Measurements from ENCODE around the gene ITM2C. TPM values are rescaled to one million over a fixed set of nuclear protein-coding genes. Genes with fewer than 3 reads are reported as not detected.

Gene ITM2C
- total RNA-seq, 2 donors from 2014 or later = 2,207 to 2,247 TPM

DNA sequence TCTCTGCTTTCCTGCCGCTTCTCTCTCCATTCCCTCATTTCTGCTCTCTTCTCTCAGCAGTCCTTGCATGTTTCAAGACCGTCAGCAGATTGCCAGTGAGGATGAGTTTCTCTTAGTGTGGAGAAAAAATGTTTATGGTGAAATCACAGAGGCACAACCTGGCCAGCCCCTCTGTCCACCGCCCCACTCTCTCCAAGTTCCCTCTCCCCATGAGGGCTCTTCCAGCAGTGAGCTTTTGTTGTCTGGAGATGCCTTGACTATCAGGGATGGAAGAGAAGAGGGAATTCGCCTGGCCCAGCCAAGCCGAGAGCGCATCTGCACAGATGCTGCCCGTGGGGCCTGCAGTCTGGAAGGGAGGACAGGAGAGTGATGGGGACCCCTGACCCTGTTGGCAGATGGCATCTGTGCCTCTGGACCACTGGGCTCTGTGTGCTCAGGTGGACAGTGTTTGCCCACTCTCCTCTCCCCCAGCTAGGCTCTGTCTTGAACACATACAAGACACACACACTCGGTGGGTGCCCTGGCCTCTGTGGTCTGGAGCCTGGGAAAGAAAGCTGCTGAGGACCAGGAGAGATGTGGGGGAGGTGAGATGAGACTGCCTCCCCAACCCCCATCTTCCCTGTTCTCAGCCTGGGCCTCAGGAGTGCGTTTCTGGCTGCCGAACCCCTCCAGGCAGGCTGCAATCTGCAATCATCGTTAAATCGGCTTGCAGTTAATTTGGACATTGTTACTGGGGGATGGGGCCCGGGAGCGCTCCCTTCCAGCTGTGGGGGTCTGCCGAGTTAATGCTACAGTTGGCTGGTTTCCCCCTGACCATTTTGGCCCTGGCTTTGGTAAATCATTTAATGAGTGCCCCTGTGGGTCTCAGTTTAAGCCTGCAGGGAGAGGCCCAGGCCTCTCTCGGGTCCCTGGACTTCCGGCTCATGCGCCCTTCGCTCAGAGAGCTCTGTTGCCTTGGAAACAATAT lies 4.5 kb downstream of the ITM2C start:
- DNase-seq = no peak
- intact Hi-C loops (cut with DNase I, micrococcal nuclease) = no loop called here
- ATAC-seq = no peak

DNA sequence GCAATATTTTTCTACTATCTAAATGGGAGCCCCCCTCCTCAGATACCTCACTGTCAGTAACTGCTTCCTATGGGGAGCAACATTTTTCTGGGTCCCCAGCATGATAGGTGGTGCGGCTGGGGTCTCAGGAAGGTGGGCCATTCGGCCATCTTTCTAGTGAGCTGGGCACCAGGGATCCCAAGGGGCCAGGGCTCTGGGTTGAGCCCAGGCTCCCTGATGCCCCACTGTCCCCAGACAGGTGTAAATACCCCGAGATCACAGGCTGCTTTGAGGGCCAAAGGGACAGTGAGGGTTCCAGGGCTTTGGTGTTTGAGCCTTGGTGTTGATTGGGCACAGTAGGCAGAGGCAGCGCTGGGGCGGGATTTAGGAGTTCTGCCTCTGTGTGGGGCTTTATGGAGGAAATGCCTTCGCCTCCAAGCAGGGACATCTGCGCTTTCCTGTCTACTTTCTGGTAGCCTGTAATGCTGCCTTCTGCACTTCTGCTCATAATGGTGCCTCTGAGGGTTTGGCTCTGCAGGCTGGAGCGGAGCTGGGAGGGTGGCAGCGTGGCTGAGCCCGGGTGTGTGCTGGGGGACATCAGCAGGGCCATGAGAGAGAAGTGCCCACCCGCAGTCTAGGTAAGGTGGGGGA lies 5.3 kb downstream of the ITM2C start:
- intact Hi-C loops (cut with DNase I, micrococcal nuclease) = no loop called here
- DNase-seq (peak in 1 of 2 donors; percentile 57), ATAC-seq (peak; percentile 20)

DNA sequence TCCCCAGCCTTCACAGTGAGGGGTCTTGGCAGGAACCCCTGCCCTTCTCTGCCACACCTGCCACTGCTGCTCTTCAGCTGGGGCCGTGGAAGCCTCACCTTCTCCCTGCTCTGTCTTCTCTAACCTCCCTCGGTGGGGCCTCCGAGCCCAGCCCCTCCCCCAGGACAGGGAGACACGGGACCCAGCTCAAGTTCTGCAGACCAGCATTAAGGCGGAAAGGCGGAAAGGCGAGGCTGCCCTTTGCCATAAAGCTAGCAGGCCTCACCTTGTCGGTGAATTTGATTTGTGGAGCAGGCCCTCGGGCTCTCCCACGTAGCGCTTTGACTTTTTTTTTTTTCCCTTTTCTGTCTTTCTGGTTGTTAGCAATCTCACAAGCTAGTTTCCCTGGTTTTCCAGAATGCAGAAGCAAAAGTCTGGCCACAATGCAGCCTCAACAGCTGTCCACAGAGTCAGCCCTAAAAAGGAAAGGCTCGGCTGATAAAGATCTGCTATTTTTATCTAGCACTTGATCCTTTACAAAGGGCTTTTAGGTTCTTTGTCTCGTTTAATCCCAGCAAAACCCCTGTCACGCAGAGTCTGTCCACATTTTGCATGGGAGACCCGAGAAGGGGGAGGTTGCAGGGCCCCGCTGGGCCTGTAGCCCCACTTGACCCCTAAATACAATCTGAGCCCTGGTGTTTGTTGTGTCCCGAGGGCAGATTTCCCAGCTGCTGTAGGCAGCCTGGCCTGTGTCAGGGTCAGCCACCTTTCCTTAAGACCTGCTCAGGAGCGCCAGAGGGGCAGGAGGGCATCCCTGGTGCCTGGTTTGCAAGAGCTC lies 6.0 kb downstream of the ITM2C start:
- DNase-seq (peak in 1 of 2 donors; percentile 75), ATAC-seq (peak; percentile 46)
- intact Hi-C loops (cut with DNase I, micrococcal nuclease) = no loop called here

DNA sequence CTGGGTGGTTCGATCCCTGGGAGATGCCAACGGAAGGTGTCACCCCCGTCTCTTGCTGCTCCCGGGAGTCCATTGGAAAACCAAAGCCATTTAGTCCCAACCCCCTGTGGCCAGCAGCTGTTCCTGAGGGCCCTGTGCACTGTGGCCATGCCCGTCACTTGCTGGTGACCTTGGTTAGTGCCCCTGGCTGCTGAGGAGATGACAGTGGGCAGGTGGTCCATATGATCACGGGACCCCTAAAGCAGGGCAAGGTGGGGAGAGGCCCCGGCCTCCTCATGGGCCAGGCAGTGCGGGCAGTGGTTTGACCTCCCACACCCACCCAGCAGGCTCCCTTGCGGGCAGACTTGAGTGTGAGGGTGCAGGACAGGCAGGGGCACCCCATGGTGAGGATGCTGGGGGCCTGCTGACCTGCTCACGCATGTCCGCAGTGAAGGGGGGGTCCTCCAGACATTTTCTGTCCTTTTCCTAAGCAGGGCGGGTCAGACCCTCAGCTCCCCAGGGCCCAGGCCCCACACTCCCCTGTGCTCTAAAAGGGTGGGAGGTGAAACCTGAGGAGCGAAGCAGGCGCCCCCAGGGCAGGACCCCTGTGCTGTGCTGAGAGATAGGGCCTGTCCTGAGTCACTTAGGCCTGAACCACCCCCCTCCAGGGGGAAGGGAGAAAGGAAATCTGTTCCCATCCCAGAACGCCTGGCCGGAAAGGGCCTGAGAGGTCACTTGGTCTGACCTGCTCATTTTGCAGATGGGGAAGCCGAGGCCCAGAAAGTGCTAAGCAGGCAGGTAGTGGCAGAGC lies 6.8 kb downstream of the ITM2C start:
- ATAC-seq (no peak), DNase-seq (no peak)
- intact Hi-C loops (cut with DNase I, micrococcal nuclease) = no loop called here

DNA sequence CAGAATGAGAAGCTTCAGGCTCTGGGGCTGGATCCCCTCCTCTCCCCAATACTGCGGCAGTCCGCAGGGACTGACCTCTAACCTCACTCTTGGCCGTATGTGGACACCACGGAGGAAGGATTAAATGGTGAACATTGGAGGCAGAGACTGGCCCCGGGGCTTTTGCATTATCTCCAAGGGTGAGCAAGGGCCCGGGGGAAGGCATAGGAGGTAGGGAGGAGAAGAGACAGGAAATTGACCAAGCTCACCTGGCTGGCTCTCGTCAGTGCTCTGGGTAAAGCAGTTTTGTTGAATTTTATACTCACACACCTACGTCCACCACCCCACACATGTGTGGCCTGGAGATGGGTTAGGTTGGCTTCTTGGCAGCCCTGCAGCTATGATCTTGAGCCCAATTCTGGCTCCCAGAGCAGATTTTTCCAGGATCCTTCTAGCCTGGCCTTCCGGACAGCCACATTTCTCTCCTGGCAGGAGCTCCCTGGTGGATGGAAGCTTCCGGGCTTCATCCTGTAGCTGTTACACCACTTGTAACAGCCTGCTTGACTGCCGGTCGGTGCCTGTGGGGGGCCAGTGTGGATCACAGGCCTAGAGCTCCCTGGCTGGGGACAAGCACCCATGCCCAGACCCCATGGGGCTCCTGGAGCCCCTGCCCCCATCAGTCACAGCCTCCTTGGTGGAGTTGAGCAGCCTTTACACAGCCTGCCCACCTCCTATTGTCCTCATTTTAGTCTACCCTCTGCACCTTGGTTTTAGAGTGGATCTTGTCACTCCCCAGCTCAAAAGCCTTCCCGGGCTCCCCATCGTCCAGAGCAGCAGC lies 7.6 kb downstream of the ITM2C start:
- peak in 1 of 2 donors; percentile 32 for DNase-seq
- intact Hi-C loops (cut with DNase I, micrococcal nuclease) = no loop called here
- ATAC-seq = no peak

DNA sequence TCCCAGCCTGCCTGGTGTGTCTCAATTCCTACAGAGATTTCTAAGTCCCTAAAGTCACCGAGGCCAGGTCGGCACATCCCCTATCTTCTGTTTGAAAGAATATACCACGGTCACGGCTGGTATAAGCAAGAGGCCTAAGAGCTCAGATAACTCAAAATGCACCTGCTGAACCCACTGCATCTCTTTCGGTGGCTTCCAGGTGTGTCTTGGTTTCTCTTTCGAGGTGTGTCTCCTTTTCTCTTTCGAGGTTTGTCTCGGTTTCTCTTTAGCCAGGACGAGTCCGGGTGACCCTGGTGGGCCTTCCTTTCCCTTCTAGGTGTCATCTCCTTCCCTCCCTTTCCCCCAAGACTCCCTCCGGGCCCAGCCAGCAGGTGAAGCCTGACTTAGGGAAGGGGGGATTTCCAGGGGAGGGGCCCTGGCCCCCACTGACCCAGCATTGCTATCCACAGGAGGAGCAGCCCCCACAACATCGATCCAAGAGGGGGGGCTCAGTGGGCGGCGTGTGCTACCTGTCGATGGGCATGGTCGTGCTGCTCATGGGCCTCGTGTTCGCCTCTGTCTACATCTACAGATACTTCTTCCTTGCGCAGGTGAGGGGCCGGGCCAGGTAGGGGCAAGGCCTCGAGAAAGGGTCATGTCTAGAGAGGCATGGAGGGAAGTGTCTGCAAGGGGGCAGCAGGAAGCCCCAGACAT lies 8.4 kb downstream of the ITM2C start:
- DNase-seq (peak; percentile 27 to 53), ATAC-seq (peak; percentile 11)
- intact Hi-C loops (cut with DNase I, micrococcal nuclease) = no loop called here

DNA sequence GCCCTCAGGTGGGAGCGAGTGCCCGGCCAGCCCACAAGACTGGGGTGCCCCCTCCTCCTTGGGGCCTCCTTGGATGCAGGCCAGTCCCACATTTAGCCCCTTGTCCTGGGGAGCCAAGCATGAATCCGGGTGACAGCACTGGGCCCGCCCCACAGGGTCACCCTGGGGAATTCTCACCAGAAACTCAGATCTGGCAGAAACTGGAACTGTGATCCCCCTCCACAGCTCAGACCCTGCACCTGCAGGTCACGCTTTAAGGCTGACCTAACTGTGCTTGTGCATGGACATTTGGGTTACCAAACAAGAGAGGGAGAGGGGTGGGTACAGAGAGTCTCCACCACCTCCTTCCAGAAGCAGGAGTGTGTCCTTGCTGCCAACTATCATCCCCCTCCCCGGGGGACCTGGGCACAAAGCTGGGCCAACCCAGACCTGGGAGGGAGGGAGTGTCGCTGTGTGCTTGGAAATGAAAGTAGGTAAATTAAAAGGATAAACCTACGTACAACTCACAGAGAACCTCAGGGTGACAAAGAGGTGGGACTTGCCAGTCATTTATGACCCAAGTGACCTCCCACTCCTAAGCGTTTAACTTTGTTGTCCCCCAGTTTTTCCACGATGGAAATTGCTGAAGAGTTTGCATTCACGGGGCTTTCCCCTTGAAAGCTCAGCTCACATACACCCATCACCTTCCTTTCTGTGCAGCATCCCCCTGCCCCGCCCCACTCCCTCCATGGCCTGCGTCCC lies 9.1 kb downstream of the ITM2C start:
- intact Hi-C loops (cut with DNase I, micrococcal nuclease) = no loop called here
- peak in 1 of 2 donors; percentile 52 for DNase-seq
- ATAC-seq = no peak

DNA sequence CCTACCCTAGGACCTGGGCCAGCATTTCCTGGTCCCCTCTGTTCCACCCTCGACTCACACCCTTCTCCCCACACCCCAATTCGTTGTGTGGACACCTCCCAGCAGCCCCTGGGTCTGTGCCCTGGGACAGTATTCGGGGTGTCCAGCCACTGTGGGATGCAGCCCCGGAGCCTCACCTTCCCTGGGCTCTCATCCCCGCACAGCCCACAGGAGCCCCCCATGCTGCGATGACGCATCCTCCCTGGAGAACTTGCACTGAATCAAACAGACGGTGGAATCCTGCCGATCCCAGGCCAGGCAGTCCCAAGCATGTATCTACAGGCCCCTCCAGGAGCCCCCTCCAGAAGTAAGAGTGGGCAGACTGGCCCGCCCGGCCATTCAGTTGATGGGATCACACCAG lies 9.7 kb downstream of the ITM2C start:
- intact Hi-C loops (cut with DNase I, micrococcal nuclease) = no loop called here
- ATAC-seq (no peak), DNase-seq (no peak)

DNA sequence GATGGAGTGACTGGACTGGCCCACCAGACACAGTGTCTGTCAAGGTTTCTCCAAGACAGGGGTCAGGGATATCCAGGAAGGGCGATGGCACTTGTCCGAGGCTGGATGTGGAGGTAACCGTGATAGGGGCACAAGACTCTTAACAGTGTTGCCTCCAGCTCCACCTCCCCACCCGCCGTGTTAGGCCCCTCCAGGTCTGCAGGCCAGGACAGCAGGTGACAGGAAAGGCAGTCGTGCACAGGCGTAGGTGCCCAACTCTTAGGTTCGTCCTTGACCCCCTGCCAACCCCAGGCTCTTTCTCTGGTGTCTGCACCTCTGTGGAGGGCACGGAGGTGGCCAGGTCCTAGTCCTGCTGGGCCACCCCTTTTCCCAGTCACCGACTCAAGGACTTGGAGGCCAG lies 10.1 kb downstream of the ITM2C start:
- ATAC-seq = no peak

DNA sequence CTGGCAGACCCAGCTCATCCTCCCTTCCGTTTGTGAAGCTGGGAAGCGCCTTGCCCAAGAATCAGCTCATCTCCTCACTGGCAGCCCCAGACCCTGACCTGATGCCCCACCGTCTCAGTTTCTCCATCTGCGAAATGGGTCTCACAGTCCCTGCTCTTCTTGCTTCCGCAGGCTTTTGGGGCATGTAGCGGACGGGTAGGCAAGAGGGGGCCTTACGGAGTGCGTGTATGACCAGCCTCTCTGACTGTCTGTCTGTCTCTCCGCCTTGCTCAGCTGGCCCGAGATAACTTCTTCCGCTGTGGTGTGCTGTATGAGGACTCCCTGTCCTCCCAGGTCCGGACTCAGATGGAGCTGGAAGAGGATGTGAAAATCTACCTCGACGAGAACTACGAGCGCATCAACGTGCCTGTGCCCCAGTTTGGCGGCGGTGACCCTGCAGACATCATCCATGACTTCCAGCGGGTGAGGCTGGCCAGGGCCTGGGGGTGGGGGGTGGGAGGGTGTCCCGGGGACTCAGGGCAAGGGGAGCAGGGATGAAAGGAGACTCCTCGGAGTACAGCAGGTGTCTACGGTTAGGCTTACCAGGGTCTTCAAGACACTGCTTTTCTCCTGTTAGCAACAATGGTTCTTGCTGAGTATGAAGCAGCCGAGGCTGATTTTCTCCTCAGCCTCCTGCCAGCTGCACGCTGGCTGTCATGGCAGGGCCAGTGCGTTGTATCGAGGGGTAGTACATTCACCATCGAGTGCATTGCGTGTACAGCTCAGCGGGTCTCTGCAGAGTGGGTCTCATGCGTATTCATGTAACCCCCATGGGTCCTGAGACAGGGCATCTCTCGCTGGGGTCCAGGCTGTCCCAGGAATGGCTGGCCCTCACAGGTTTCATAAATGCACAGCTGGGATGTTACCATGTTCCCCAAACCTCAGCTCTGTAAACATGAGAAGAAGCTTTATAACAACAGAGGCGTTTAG lies 10.9 kb downstream of the ITM2C start:
- ATAC-seq (no peak), DNase-seq (no peak)

More for the DNA sequence above, 10.1 kb downstream of the ITM2C start:
- intact Hi-C loops (cut with DNase I, micrococcal nuclease) = no loop called here
- no peak for DNase-seq

DNA sequence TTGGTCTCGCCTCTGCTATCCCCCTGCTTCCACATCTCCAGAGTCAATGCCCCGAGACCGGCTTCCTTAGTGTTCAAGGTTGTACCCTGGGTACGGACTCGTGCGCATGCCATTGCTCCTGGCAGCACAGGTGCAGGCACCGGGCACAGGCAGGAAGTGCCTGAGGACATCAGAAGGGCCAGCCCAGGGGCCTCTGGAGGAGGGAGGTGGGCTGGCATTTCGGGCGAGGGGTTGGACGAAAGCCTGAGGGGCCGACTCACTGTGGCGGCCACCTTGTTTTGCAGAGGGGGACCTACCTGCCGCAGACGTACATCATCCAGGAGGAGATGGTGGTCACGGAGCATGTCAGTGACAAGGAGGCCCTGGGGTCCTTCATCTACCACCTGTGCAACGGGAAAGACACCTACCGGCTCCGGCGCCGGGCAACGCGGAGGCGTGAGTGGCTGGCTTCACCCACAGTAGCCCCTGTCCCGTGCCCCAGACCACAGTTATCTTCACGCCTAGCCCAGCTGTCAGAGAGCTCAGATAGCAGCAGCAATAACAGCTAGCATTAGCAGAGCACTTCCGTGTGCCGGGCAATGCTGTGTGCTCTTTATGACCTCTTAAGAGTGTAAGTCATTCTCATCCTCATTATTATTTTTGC lies 12.5 kb downstream of the ITM2C start:
- intact Hi-C loops (cut with DNase I, micrococcal nuclease) = no loop called here
- DNase-seq (no peak), ATAC-seq (peak; percentile 49)

More for the DNA sequence above, 10.9 kb downstream of the ITM2C start:
- intact Hi-C loops (cut with DNase I, micrococcal nuclease) = no loop called here

DNA sequence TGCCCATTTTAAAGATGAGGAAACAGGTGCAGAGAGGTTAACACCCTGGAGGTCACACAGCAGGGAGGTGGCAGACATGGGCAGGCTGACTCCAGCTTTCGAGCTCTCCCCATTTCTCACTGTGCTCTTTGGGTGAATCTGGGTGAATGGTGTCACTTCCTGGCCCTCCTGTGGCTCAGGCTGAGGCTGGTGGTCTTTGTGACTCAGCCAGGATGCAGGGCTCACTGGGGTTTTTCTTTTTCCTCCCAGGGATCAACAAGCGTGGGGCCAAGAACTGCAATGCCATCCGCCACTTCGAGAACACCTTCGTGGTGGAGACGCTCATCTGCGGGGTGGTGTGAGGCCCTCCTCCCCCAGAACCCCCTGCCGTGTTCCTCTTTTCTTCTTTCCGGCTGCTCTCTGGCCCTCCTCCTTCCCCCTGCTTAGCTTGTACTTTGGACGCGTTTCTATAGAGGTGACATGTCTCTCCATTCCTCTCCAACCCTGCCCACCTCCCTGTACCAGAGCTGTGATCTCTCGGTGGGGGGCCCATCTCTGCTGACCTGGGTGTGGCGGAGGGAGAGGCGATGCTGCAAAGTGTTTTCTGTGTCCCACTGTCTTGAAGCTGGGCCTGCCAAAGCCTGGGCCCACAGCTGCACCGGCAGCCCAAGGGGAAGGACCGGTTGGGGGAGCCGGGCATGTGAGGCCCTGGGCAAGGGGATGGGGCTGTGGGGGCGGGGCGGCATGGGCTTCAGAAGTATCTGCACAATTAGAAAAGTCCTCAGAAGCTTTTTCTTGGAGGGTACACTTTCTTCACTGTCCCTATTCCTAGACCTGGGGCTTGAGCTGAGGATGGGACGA lies 13.2 kb downstream of the ITM2C start:
- ATAC-seq = peak; percentile 16
- DNase-seq = no peak
- intact Hi-C loops (cut with DNase I, micrococcal nuclease) = no loop called here

DNA sequence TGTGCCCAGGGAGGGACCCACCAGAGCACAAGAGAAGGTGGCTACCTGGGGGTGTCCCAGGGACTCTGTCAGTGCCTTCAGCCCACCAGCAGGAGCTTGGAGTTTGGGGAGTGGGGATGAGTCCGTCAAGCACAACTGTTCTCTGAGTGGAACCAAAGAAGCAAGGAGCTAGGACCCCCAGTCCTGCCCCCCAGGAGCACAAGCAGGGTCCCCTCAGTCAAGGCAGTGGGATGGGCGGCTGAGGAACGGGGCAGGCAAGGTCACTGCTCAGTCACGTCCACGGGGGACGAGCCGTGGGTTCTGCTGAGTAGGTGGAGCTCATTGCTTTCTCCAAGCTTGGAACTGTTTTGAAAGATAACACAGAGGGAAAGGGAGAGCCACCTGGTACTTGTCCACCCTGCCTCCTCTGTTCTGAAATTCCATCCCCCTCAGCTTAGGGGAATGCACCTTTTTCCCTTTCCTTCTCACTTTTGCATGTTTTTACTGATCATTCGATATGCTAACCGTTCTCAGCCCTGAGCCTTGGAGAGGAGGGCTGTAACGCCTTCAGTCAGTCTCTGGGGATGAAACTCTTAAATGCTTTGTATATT lies 14.0 kb downstream of the ITM2C start:
- DNase-seq (no peak), ATAC-seq (peak; percentile 7)
- intact Hi-C loops (cut with DNase I, micrococcal nuclease) = no loop called here

All from left colon (tissue), 2 donors.